ENCODE data around the gene MCF2L. TPM values are rescaled to one million over a fixed set of nuclear protein-coding genes. Genes with fewer than 3 reads are reported as not detected.

The MCF2L gene
- total RNA-seq, 4 donors from 2014 or later = 62.1 to 186 (median 91.3) TPM

- in situ Hi-C loops (cut with MboI; ENCODE audit: low pct_ligation_motif_present in 1 of 4, low pct_unique_long_range_greater_than_20kb in 1 of 4, low sequenced_read_pairs in 3 of 4) (no loop called here), intact Hi-C loops (cut with DNase I; ENCODE audit: low total_unique reads) (no loop called here)
- no peaks in the 10 kb centered on the region for H3K36me3 ChIP-seq
- H3K9me3 ChIP-seq = no peaks in the 10 kb centered on the region
- TF ChIP-seq POLR2AphosphoS5 (IDR thresholded peaks at IDR 0.05) = peak in 2 of 3 donors; percentile 15 to 18
- TF ChIP-seq EP300 (IDR thresholded peaks at IDR 0.05; ENCODE audit: low read depth) = no peak
- TF ChIP-seq POLR2A (IDR thresholded peaks at IDR 0.05) = no peak
- TF ChIP-seq CTCF (IDR thresholded peaks at IDR 0.05) = peak in 3 of 5 experiments; percentile 5 to 57 (median 24)
- H3K4me3 ChIP-seq = peak within 1 kb of the TSS in 1 of 4 donors; percentile 1
- WGBS, 2 donors (ENCODE audit: low coverage in 1 of 2) = 16 to 39% methylated on average over 6 to 22 of the region's 23 CpGs
- H3K27me3 ChIP-seq = no peaks in the 10 kb centered on the region
- peaks cover 0 to 7% (median 0%) of the 10 kb centered on the region in 4 donors for H3K4me1 ChIP-seq
- peak; percentile 78 for DNase-seq
- H3K27ac ChIP-seq = peak within 1 kb of the TSS in 3 of 4 donors; percentile 13 to 30 (median 21)
Observed at GRCh38 chr13:113122550-113123225, 153.7 kb downstream of the MCF2L start, which contains the start of gene F10. TSS of gene F10 (plus strand) at chr13:113122799. CDS start at chr13:113122856, 57 bp downstream.

GRCh38 chr13:113123226-113124201 is 154.5 kb downstream of the MCF2L start:
- H3K27ac ChIP-seq = no peak overlapping the region
- TF ChIP-seq CTCF (IDR thresholded peaks at IDR 0.05) (no peak), POLR2A (IDR thresholded peaks at IDR 0.05) (no peak)
- intact Hi-C loops (cut with DNase I; ENCODE audit: low total_unique reads) (no loop called here), in situ Hi-C loops (cut with MboI; ENCODE audit: low pct_ligation_motif_present in 1 of 4, low pct_unique_long_range_greater_than_20kb in 1 of 4, low sequenced_read_pairs in 3 of 4) (no loop called here)
- H3K36me3 ChIP-seq = no peaks in the 10 kb centered on the region
- peak overlapping the region in 1 of 4 donors; percentile 1 for H3K4me3 ChIP-seq
- WGBS, 2 donors (ENCODE audit: low coverage in 1 of 2) = 82% methylated on average over 29 of the region's 29 CpGs; no CpG with 5 or more reads in 1 of the 2 donors
- no peaks in the 10 kb centered on the region for H3K27me3 ChIP-seq
- no peak for DNase-seq
- peaks cover 0 to 7% (median 0%) of the 10 kb centered on the region in 4 donors for H3K4me1 ChIP-seq
- H3K9me3 ChIP-seq = no peaks in the 10 kb centered on the region

GRCh38 chr13:113124211-113124970 is 155.4 kb downstream of the MCF2L start:
- no peaks in the 10 kb centered on the region for H3K36me3 ChIP-seq
- 95 to 97% methylated on average over 7 to 19 of the region's 19 CpGs for WGBS, 2 donors (ENCODE audit: low coverage in 1 of 2)
- in situ Hi-C loops (cut with MboI; ENCODE audit: low pct_ligation_motif_present in 1 of 4, low pct_unique_long_range_greater_than_20kb in 1 of 4, low sequenced_read_pairs in 3 of 4) = no loop called here
- no peak overlapping the region for H3K27ac ChIP-seq
- no peak for TF ChIP-seq POLR2A (IDR thresholded peaks at IDR 0.05)
- TF ChIP-seq EP300 (IDR thresholded peaks at IDR 0.05; ENCODE audit: low read depth) = no peak
- no peak for TF ChIP-seq CTCF (IDR thresholded peaks at IDR 0.05)
- no peak for TF ChIP-seq POLR2AphosphoS5 (IDR thresholded peaks at IDR 0.05)
- peaks cover 4% of the 10 kb centered on the region for H3K27me3 ChIP-seq
- DNase-seq = no peak
- no peaks in the 10 kb centered on the region for H3K9me3 ChIP-seq
- intact Hi-C loops (cut with DNase I; ENCODE audit: low total_unique reads) = no loop called here
- H3K4me1 ChIP-seq = peaks cover 0 to 7% (median 0%) of the 10 kb centered on the region in 4 donors
- no peak overlapping the region for H3K4me3 ChIP-seq

Measured in transverse colon (tissue), 4 donors.